K562 (cell line): ENCODE data around the gene RNH1. TPM values are rescaled to one million over a fixed set of nuclear protein-coding genes. Genes with fewer than 3 reads are reported as not detected.
A peak's percentile ranks its signal among the peaks of the same experiment; 100 is the strongest.

Experiments
- ARNT ChIP-seq, 2 experiments: fragments of 450-650 bp; IDR thresholded peaks; 2 replicates each; pipeline ENCODE4 v1.6.1; 2016; ENCODE audit warnings: mild to moderate bottlenecking in 1 of 2
- CHD4 ChIP-seq: fragments of 200-600 bp; sonication (generic); IDR thresholded peaks from 3 replicates; pipeline ENCODE4 v1.6.1; 2012; ENCODE audit warnings: low read depth, mild to moderate bottlenecking, mixed read lengths, low read length, inconsistent platforms; ENCODE audit not compliant: insufficient read depth, insufficient replicate concordance, poor library complexity, severe bottlenecking
- DLX4 ChIP-seq: fragments of 250-450 bp; sonication (Bioruptor Pico); IDR thresholded peaks from 2 replicates; pipeline ENCODE4 v1.6.1; 2021; ENCODE audit warnings: mild to moderate bottlenecking
- FOXK1 ChIP-seq: sonication (generic); formaldehyde crosslinking; IDR thresholded peaks from 2 replicates; pipeline ENCODE4 v1.8.0; 2022; ENCODE audit warnings: missing genetic modification reagents, mild to moderate bottlenecking, borderline replicate concordance
- GMEB1 ChIP-seq: fragments of 250-450 bp; sonication (Bioruptor Pico); IDR thresholded peaks from 2 replicates; pipeline ENCODE4 v1.4.0; 2020; ENCODE audit warnings: mild to moderate bottlenecking
- HDAC3 ChIP-seq: fragments of 450-650 bp; IDR thresholded peaks from 2 replicates; pipeline ENCODE4 v1.6.1; 2018; ENCODE audit warnings: borderline replicate concordance, mild to moderate bottlenecking, moderate library complexity; ENCODE audit not compliant: partially characterized antibody
- HNRNPK ChIP-seq: fragments of 200-400 bp; formaldehyde crosslinking; IDR thresholded peaks from one replicate; pipeline ENCODE4 v1.6.1; 2018; ENCODE audit warnings: mild to moderate bottlenecking, low read depth, low read length; ENCODE audit not compliant: poor library complexity, severe bottlenecking
- HNRNPUL1 ChIP-seq: fragments of 200-400 bp; formaldehyde crosslinking; IDR thresholded peaks from 2 replicates; pipeline ENCODE4 v1.6.1; 2017; ENCODE audit warnings: low read length
- MEIS2 ChIP-seq: fragments of 450-650 bp; IDR thresholded peaks from 2 replicates; pipeline ENCODE4 v1.6.1; 2014; ENCODE audit warnings: mild to moderate bottlenecking; ENCODE audit not compliant: partially characterized antibody
- MITF ChIP-seq: IDR thresholded peaks from 2 replicates; pipeline ENCODE4 v1.6.1; 2014; ENCODE audit warnings: antibody characterized with exemption
- PTTG1 ChIP-seq: fragments of 450-650 bp; IDR thresholded peaks from 2 replicates; pipeline ENCODE4 v1.6.1; 2016; ENCODE audit warnings: low read depth, mild to moderate bottlenecking, missing genetic modification characterization, missing compliant biosample characterization
- RHOXF2B ChIP-seq: fragments of 250-450 bp; sonication (Bioruptor Pico); conservative IDR thresholded peaks from 2 replicates; pipeline ENCODE4 v1.5.1; 2021
- SMARCA4 ChIP-seq: fragments of 450-650 bp; IDR thresholded peaks from 2 replicates; pipeline ENCODE4 v1.6.1; 2016
- THRA ChIP-seq: fragments of 450-650 bp; IDR thresholded peaks from 2 replicates; pipeline ENCODE4 v1.6.1; 2017; ENCODE audit warnings: mild to moderate bottlenecking, moderate library complexity
- U2AF1 ChIP-seq: fragments of 200-400 bp; formaldehyde crosslinking; optimal IDR thresholded peaks from 2 replicates; pipeline ENCODE3; 2017; ENCODE audit warnings: mild to moderate bottlenecking, low read depth, low read length, moderate library complexity
- XRCC5 ChIP-seq: fragments of 200-400 bp; formaldehyde crosslinking; IDR thresholded peaks from 2 replicates; pipeline ENCODE4 v1.6.1; 2017; ENCODE audit warnings: low read depth, mild to moderate bottlenecking, low read length
- ZBTB12 ChIP-seq: fragments of 250-450 bp; sonication (Bioruptor Pico); IDR thresholded peaks from 2 replicates; pipeline ENCODE4 v1.4.0; 2020
- ZFPM2 ChIP-seq: fragments of 250-450 bp; sonication (Bioruptor Pico); IDR thresholded peaks from 2 replicates; pipeline ENCODE4 v1.5.1; 2022; ENCODE audit warnings: mild to moderate bottlenecking
- ZNF12 ChIP-seq: sonication (generic); formaldehyde crosslinking; IDR thresholded peaks from 2 replicates; pipeline ENCODE4 v1.4.0; 2020; ENCODE audit warnings: mild to moderate bottlenecking, missing genetic modification reagents
- ZNF444 ChIP-seq: fragments of 250-450 bp; sonication (Bioruptor Pico); IDR thresholded peaks from 2 replicates; pipeline ENCODE4 v1.4.0; 2020; ENCODE audit warnings: mild to moderate bottlenecking, moderate library complexity
- ZNF75A ChIP-seq: fragments of 450-650 bp; formaldehyde crosslinking; IDR thresholded peaks from 2 replicates; pipeline ENCODE4 v1.4.0; 2020; ENCODE audit warnings: mild to moderate bottlenecking
- ZNF780A ChIP-seq: fragments of 250-450 bp; sonication (Bioruptor Pico); IDR thresholded peaks from 2 replicates; pipeline ENCODE4 v1.5.0; 2021; ENCODE audit warnings: mild to moderate bottlenecking
- polyA plus RNA-seq, 8 experiments: library from polyadenylated mRNA; depleted of rRNA in 4 of 8; stranded (reverse) in 5 of 8; unstranded in 3 of 8; fragments of >200 nt; fragmentation: Nextera tagmentation in 2 of 8; fragmentation: Illumina TruSeq in 1 of 8; extraction: Ambion mirVana in 2 of 8; extraction: Trizol in 1 of 8; gene quantifications; 2 replicates each; pipeline versions ENCODE4 v1.2.1 to v1.2.3, GENCODE V29; 2011 to 2014; ENCODE audit warnings: inconsistent platforms in 1 of 8, missing spikeins in 1 of 8
- total RNA-seq, 7 experiments: library from RNA; depleted of rRNA in 6 of 7; stranded (reverse); fragments of >200 nt in 6 of 7; fragmentation: Illumina TruSeq in 2 of 7; extraction: Trizol in 2 of 7; gene quantifications; 2 replicates each; pipeline versions ENCODE4 v1.2.1 to v1.2.3, GENCODE V29; 2011 to 2021; ENCODE audit warnings: low replicate concordance in 1 of 7

Gene RNH1
- total and polyA plus RNA-seq, 9 of the 15 experiments (the other 6 are each of a cell fraction or from before 2014, with no cell fraction given), result 2.5 to 160 (median 44.3) TPM

- TF ChIP-seq XRCC5 (no peak), DLX4 (CRISPR knock-in tag) (no peak), FOXK1 (CRISPR knock-in tag) (no peak), ARNT (IDR thresholded peaks at IDR 0.05) (no peak), RHOXF2B (no peak), HNRNPUL1 (no peak), MITF (0 out of 2 replicates have a peak, but pooled peaks have one; percentile 5), GMEB1 (CRISPR knock-in tag) (no peak), U2AF1 (no peak), ZNF75A (CRISPR knock-in tag) (no peak), HDAC3 (no peak), HNRNPK (no peak), ZFPM2 (CRISPR knock-in tag) (no peak), ZNF12 (no peak), PTTG1 (tag) (no peak), CHD4 (no peak), ZNF780A (CRISPR knock-in tag) (no peak), MEIS2 (no peak), THRA (no peak), SMARCA4 (no peak), ZBTB12 (no peak), ZNF444 (CRISPR knock-in tag) (no peak)
Observed at GRCh38 chr11:506995-507726, at the start of gene RNH1 (continued).
